HG02840 (cell line): ENCODE results near the gene SLX4IP.
A peak's percentile ranks its signal among the peaks of the same experiment; 100 is the strongest.

Experiments
- ATAC-seq: cut with Tn5 transposase; IDR thresholded peaks from one replicate; pipeline ENCODE4 v1.9.1; 2021; ENCODE audit warnings: mild to moderate bottlenecking, moderate library complexity, moderate number of reproducible peaks; ENCODE audit not compliant: unreplicated experiment, low FRiP score

SLX4IP gene

DNA sequence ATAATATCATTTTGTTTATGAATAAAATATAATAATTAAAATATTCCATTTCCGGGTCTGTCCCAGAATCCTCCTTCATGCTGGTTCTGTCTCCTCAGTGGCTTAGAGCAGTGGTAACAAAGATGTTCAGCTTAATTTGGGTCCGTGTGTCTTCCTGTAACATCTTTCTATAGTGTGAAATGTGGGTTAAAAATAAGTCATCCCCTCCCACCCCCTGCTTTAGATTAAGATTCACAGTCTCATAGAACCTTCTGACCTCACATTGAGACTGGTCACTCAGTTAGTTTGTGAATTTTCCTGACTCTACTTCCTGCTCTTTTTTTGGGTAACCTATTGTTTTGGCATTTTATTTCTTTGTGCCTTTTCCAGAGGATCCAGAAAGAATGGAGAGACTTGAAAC is 55.2 kb downstream of the SLX4IP start:
- no peak for ATAC-seq

DNA sequence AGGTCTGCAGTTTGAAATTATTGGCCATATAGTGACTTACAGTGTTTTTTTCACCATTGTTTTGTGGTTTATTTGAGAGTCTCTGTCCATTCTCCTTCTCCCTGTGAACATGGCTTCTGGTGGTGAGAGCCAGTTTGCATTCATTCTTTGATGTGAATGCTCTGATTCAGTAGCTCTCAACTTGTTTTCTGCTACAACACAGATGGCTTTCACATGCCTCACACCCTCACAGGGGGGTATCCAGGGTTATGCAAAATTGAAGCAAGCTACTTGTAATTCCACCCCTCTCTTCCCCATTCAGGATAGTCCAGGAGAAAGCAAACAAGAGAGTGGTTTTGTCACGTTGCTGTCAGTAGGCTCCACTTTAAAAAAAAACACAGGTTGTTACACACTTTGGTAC is 55.6 kb downstream of the SLX4IP start:
- no peak for ATAC-seq

DNA sequence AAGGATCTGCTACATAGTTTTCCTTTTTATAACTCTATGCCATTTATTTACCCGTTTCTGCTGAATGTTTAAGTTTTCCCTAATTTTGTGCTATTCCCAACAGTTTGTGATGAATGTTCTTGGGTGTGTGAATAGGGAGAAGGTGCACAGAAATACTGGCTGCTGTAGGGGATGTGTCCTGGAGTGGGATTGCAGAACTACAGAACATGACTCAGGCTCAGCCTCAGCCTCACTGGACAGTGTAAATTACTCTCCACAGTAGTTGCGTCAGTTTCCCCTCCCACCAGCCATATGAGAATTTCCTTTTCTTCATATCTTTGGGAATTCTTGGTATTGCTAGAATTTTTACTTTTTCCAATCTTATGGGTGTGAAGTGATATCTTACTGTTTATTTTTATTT is 57.0 kb downstream of the SLX4IP start:
- no peak for ATAC-seq

DNA sequence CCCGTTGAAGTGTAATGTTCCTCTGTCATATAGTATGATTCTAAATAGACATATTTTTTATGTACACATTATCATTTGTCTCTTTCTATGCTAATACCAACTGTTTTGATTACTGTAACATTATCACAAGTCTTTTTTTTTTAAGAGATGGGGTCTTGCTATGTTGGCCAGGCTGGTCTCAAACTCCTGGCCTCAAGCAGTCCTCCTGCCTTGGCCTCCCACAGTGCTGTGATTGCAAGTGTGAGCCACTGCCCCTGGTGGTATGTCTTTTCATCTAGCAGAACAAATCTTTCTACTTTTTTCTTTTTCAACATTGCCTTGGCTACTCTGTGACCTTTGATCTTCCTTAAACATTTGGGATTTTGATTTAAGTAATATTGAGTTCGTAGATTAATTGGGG is 57.7 kb downstream of the SLX4IP start:
- no peak for ATAC-seq

DNA sequence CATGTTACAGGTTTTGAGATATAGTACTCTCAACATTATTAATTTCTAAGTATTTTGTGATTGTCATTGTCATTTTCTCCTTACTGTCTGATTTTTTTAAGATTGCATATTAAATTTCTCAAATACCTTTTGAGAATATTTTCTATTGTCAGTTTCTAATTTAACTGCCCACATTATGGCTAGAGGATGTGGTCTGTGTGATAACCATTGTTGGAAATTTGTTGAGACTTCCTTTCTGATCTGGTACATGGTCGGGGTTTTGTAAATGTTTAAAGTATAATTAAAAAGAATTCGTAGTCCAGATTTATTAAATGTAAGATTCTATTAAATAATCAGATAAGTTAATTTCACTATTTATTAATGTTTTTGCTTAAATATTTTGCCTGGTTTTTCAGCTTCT is 60.1 kb downstream of the SLX4IP start:
- no peak for ATAC-seq

DNA sequence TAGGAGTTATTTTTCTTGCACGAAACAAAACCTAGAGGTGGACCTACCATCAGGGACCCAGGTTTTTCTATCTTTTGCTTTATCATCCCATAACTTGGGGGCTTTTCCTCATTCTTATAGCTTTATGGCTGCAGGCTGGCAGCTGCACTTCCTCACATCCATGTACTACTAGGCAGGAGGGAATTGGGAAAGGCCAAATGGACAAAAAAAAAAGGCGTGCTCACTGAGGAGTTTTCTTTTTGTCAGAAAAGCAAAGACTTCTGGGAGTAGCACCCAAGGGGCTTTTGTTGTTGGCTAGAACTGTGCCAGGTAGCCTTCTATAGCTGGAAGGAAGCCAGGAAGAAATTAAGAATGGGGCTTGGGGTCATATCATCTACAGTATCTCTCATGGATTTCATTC is 61.4 kb downstream of the SLX4IP start:
- ATAC-seq = no peak

DNA sequence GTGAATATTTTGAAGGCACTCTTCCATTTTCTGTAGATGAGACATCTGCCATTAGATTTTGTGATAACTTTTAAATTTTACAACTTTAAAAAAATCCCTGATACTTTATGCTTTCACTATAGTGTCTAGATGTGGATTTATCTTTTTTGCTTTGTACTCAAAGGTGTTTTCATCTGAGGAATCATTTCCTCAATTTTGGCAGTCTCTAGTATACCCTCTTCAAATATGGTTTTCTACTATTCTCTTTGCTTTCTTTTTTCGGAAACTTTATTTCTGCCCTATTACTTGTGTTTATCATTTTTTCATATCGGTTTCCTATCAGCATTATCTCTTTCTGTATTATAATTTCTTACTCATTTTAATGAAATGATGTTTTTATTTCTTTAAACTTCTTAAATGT is 62.2 kb downstream of the SLX4IP start:
- ATAC-seq = no peak

DNA sequence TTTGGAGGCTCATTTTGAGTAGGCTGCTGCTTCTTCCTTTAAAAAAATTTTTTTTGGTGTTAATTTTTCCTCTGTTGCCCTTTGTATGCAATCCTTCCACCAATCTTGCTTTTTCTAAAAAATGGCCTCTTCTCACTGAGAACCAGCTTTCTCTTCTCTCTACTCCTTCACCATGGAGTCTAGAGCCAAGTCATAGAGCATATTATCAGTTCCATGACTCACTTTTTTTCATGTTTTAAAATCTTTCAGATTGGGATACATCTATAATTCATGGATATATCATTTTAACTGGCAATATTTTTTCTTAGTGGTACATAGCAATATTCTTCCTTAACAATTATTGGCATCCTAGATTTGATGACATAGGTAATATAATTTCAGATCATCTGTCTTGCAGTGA is 62.7 kb downstream of the SLX4IP start:
- ATAC-seq = no peak

DNA sequence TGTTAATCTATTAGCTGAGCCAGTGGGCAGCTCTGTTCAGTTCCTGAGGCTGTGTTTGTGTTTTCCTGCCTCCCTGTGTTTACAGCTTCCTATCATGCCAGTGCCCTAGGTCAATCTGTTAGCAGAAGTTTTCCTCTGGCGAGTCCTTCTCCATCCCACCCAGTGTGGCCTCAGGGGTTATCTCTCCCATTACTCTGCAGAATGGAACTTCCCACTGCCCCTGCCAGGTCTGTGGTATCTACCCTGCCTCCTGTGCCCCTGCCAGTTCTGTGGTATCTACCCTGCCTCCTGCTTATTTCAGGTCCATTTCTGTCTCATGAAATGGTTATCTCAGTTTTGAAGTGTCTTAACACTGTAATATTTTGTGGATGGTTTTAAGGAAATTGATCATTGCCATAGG is 63.1 kb downstream of the SLX4IP start:
- no peak for ATAC-seq

DNA sequence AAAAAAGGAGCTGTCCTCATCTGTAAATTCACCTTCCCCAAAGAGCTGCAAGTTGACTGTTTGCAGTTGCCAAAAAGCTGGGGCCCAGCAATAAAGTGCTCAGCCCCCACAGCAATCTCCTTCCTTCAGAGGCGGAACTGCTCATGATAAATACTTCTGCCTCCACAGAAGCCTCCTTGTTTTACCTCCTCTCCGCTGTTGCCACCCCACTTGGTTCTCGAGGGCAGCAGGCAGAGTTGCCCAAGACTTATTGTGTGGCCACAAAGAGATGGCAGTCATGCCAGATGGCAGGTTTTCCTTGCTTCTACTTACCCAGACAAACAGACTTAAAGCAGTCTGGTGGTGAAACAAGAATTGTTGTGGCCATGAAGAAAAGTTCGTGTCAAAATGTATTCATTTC is 66.3 kb downstream of the SLX4IP start:
- no peak for ATAC-seq

DNA sequence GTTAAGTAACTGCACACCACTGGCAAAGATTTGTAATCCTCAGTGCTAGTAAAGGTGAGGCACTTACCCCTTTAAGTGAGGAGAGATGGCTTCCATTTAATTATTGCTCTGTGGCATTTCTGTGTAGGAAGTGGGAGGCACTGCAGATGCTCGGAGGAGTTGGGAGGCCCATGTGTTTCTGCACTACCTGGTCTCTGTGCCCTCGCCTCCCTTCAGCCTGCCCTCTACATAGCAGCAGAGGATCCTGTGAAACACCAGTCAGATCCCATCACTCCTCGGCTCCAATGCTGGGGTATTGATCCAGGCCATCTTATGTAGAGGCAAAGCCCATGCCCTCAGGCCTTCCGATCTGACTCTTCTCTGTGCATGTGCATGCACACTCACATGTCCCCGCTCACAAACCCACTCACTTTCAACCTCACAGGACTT is 67.0 kb downstream of the SLX4IP start:
- no peak for ATAC-seq

DNA sequence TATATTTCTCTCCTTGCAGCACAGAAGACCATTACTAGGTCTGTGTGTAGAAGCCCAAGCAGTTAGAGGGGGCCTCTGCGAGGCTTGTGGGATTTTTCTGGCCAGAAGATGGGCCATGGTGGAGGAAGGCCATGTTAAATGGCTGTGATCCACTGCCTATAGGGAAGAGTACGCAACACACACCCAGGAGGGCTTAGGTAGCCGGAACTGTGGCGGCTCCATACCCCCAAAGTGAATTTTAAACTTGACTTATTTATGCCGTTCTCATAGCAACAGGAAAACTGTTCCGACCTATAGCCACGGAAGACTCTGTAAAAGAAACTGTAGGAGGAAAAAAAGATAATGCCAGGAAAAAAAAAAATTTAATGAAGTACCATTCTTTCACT is 69.5 kb downstream of the SLX4IP start:
- ATAC-seq = no peak

DNA sequence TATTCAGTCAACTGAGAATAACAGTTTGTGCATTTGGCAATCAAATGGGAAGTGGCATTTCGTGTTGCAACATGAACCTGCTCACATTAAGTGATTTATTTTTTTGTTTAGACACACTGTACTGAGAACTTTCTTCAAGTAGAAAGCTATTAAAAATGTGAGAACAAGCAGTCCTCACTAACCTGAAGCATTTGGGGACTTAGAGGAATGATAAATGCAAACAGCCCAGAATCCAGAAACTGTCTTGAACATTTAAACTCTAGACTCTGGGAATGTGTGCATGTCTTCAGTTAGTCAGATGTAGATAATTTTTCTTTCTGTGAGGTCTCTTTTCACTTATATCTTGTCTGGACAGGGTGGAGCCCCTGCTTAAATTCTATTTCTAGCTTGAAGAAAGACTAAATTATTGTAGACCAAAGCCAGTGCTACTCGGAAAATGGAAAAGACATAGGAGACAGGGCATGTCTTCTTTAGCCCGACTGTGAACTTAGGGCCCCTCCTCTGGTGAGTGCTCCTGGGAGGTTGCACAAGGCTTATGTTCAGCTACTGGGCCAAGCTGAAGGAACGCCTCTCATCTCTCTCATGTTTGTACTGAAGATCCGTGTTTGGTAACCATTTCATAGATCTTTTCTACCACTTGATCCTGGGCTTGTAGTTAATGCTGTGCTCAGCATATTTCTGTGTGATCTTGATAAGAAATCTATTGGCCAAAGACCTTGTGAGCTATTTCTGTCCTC is 70.1 kb downstream of the SLX4IP start:
- ATAC-seq = no peak

DNA sequence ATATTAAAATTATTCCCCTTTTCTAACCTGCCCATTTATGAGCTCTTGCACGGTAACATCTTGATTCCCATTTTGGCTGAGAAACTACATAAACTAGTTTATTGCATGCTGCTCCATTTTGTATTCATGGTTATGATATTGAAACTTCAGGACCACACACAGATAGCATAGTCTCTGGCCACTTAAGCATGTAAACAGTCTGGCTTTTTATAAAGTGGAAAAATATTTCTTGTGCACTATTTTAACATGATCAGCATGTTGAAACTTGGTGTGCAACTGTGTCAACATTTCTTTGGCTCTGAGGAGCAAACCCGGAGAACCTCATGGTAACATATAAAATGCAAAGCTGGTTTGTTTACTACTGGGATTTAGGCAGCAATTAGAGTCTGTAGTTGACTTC is 70.7 kb downstream of the SLX4IP start:
- ATAC-seq = no peak

DNA sequence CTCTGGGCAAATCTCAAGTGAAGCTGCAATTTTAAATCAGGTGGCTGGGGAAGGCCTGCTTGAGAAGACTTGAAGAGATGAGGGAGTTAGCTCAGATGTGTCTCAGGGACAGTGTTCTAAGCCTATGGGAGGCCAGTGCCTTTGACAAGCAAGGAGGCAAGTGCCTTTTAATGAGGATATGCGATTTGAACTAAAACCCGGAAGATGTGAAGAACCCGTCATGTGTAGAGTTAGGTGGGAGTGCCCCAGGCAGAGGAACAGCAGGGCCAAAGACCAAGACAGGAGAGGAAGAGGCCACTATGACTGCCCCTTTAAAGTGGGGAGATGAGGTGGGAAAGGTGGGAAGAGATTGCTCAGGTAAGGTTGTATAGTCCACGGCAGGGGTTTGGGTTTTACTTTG is 71.9 kb downstream of the SLX4IP start:
- ATAC-seq = no peak

DNA sequence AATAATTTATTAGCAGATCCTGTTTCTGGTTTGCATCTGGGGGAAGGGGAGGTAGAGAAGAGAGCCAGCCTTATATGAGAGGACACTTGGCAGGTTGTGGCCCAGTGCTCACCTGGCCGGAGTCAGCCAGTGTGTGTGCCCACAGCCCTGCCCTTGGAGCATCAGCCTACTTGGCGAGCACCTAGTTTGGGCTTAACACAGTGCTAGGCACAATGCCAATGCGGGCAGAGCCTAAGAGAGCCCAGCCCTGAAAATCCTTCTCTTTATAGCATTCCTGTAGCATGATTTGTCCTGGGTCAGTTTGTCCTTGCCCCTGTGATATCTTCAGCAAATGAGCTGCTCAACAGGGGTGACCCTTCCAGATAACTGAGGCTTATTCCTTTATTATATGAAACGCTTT is 73.0 kb downstream of the SLX4IP start:
- ATAC-seq = no peak

DNA sequence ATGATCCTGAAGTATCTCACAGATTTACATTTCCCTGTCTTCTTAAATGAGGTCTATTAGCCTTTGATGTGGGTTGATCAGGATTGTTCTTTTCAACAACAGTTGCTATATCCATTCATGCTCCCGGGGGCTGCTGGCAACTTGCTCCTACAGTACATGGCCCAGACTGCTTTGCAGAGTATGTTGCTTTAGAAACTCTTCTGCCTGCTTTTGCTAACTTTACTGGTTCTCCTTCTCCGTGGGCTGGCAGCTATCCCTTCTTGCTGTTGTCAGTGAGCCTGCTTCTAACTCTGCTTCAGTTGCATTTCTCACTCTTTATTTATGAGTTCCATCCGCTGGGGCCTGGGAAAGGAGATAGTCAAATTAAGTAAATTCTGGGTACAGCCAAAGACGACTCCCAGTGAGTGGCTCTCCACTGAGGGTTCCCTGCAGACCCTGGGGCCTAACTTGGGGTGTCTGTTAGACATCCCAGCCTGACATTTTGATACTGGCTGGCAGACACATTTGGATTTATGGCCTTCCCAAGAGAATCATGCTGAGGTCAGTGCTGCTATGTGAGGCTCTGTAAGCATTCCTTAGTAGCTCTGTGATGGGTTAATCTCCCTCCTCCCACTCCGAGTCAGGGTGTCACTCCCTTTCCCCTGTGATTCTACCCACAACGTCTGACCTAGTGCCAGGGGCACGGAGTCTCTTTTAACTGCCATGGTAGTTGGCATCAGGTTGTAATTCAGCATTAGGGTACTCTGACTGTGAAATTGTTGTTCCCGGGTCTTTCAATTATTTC is 73.6 kb downstream of the SLX4IP start:
- no peak for ATAC-seq

DNA sequence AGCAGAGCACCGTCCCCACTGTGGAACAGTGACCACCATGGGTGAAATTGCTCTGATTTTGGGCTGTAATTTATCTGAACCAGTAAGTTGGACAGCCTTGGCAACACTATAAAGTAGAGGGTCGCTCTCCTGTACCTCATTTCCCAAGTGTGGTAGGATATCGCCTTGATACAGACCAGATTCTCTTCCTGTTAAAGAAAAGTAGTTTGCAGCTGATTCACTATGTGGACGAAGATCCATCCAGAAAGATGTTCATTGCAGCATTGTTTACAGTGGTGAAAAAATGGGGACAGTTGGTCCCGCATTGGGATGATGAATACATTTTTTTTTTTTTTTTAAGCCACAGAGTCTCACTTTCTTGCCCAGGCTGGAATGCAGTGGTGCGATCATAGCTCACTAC is 74.3 kb downstream of the SLX4IP start:
- ATAC-seq = no peak

DNA sequence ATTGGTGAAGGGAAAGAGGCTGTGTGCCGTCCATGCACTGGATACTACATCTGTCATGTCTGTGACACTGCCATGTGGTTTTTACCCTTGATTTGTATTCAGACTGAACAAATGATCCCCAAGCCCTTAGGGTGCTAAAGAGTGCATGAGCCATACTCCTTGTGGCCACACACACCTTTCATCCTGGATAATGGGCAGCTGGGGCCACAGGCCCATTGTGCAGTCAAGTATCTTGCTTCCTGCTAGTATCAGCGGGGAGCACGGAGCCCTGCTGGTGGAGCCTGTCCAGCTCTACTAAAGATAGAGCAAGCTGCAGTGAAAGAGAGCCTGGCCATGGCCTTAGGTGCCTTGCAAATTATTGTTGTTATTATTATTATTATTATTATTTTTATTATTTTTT is 75.1 kb downstream of the SLX4IP start:
- ATAC-seq = no peak

DNA sequence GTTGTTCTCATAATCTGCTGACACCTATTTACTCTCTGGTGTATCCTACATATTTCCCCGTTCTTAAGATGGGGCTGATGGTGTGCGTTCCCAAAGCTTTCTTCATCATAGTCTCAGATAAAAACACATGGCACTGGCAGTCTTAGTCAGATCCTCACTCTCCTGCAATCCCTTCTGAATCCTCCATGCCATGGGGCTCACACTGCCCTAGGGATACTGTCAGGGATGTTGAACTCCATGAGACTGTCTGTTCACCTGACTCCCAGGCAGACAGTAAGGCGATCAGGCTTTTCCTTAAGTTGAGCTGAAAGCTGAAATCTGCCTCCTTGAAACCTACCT is 76.0 kb downstream of the SLX4IP start:
- no peak for ATAC-seq

DNA sequence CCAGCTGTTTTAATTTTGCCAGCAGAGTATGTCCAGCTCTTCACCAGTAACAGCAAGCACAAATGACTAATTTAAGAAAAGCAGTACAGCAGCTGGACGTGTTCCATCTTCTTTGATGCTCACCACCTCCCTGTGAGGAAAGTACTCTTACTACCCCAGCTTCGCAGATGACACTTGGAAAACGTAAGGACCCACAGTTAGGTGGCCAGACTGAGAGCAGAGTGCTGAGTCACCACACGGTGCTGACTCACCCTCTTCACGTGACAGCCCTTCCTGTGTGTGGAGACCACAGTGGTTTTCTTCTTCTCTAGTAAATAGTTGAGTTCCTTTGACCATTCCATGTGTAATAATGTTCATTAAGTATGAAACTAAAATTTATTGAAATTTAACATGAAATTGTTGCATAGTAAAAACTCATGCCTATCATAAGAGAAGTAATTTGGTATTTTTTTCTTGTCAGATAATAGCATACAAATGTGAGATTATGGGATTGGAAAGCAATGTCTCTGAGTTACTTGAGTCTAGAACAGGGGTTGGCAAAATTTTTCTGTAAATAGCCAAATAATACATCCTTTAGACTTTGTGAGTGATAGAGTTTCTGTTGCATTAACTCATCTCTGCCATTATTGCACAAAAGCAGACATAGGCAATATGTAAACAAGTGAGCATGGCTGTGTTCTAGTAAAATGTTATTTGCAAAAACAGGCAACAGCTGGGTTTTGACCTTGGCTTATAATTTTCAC is 76.6 kb downstream of the SLX4IP start:
- peak; percentile 93 for ATAC-seq

DNA sequence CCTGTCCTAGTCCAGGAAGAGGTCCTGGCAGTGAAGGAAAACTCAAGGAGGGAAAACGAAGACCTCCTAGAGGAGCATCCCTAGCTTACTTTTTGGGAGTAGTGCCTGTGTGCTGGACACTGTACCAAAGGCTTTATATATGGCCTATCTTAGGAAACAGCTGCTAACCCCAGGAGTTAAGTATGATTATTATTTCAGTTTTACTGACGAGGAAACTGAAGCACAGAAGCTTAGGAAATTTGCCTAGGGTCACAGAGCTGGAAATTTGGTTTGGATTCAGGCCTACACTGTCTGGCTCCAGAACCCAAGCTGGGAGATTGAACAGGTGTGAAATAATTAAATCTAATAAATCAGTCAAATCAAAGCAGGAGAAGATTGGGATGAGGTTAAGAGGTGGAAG is 78.0 kb downstream of the SLX4IP start:
- no peak for ATAC-seq
